K562 (cell line): ENCODE data around the gene OPA3. TPM values are rescaled to one million over a fixed set of nuclear protein-coding genes. Genes with fewer than 3 reads are reported as not detected.

Experiments used
- CEBPG ChIP-seq, 3 experiments: fragments of 200-800 bp in 1 of 3; sonication (Bioruptor generic) in 1 of 3; sonication (generic) in 1 of 3; formaldehyde crosslinking in 1 of 3; IDR thresholded peaks in 2 of 3; conservative IDR thresholded peaks in 1 of 3; 2 replicates each; pipeline versions ENCODE4 v1.6.1 to v1.8.0; 2016 to 2022; ENCODE audit warnings: missing compliant biosample characterization in 2 of 3, missing genetic modification characterization in 2 of 3, mild to moderate bottlenecking in 1 of 3, missing genetic modification reagents in 1 of 3
- CHD1 ChIP-seq: fragments of 200-600 bp; sonication (generic); IDR thresholded peaks from one replicate; pipeline ENCODE4 v1.6.1; 2012; ENCODE audit warnings: mild to moderate bottlenecking, moderate library complexity, low read length, inconsistent platforms
- COPS2 ChIP-seq: fragments of 450-650 bp; conservative IDR thresholded peaks from 2 replicates; pipeline ENCODE4 v1.6.1; 2016; ENCODE audit warnings: mild to moderate bottlenecking, moderate library complexity
- FOXK1 ChIP-seq: sonication (generic); formaldehyde crosslinking; IDR thresholded peaks from 2 replicates; pipeline ENCODE4 v1.8.0; 2022; ENCODE audit warnings: missing genetic modification reagents, mild to moderate bottlenecking, borderline replicate concordance
- FOXK2 ChIP-seq, 2 experiments: fragments of 450-650 bp; IDR thresholded peaks in 1 of 2; conservative IDR thresholded peaks in 1 of 2; 2 replicates each; pipeline ENCODE4 v1.6.1; 2016; ENCODE audit warnings: low read depth in 2 of 2, mild to moderate bottlenecking in 1 of 2
- FOXP1 ChIP-seq: sonication (generic); formaldehyde crosslinking; IDR thresholded peaks from 2 replicates; pipeline ENCODE4 v1.8.0; 2022; ENCODE audit warnings: mild to moderate bottlenecking, missing genetic modification reagents
- GABPB1 ChIP-seq: sonication (generic); formaldehyde crosslinking; IDR thresholded peaks from 2 replicates; pipeline ENCODE4 v1.8.0; 2022; ENCODE audit warnings: mild to moderate bottlenecking, missing genetic modification reagents
- GATAD2A ChIP-seq: fragments of 450-650 bp; IDR thresholded peaks from 2 replicates; pipeline ENCODE4 v1.6.1; 2017
- HDAC2 ChIP-seq: fragments of 450-650 bp; IDR thresholded peaks from 2 replicates; pipeline ENCODE4 v1.6.1; 2016; ENCODE audit warnings: mild to moderate bottlenecking
- HMG20B ChIP-seq: fragments of 250-450 bp; sonication (Bioruptor Pico); IDR thresholded peaks from 2 replicates; pipeline ENCODE4 v1.5.0; 2021; ENCODE audit warnings: mild to moderate bottlenecking
- HNRNPL ChIP-seq: fragments of 200-400 bp; formaldehyde crosslinking; IDR thresholded peaks from 2 replicates; pipeline ENCODE4 v1.6.1; 2017; ENCODE audit warnings: low read depth, mild to moderate bottlenecking, low read length
- NCOR1 ChIP-seq: fragments of 450-650 bp; IDR thresholded peaks from 2 replicates; pipeline ENCODE4 v1.6.1; 2016; ENCODE audit warnings: mild to moderate bottlenecking, moderate library complexity
- RFX5 ChIP-seq: IDR thresholded peaks from 2 replicates; pipeline ENCODE4 v1.6.1; 2011; ENCODE audit warnings: low read depth, mild to moderate bottlenecking, improper control_type of control experiment, low read length
- SMARCC2 ChIP-seq: fragments of 450-650 bp; IDR thresholded peaks from 2 replicates; pipeline ENCODE4 v1.6.1; 2017; ENCODE audit warnings: antibody characterized with exemption, moderate library complexity, mild to moderate bottlenecking, low read depth
- SRSF1 ChIP-seq: fragments of 200-400 bp; formaldehyde crosslinking; IDR thresholded peaks from 2 replicates; pipeline ENCODE4 v1.6.1; 2017; ENCODE audit warnings: mild to moderate bottlenecking, low read depth, low read length, moderate library complexity
- TCF7L2 ChIP-seq: fragments of 150-350 bp; IDR thresholded peaks from 2 replicates; pipeline ENCODE4 v1.6.1; 2016; ENCODE audit warnings: low read depth, mild to moderate bottlenecking, low read length, moderate library complexity
- TEAD4 ChIP-seq, 2 experiments: sonication (generic) in 1 of 2; formaldehyde crosslinking in 1 of 2; IDR thresholded peaks; 2 replicates each; pipeline versions ENCODE4 v1.6.1 to v1.8.0; 2012 to 2022; ENCODE audit warnings: borderline replicate concordance in 1 of 2, inconsistent platforms in 1 of 2, low read length in 1 of 2, mild to moderate bottlenecking in 1 of 2, missing genetic modification reagents in 1 of 2
- WHSC1 ChIP-seq: IDR thresholded peaks from one replicate; pipeline ENCODE4 v1.6.1; 2012; ENCODE audit warnings: low read length, control low read depth, inconsistent platforms
- ZNF436 ChIP-seq: fragments of 250-450, 450-650 bp; sonication (Bioruptor Pico); formaldehyde crosslinking; IDR thresholded peaks from 2 replicates; pipeline ENCODE4 v1.7.0; 2020; ENCODE audit warnings: mild to moderate bottlenecking
- ZNF586 ChIP-seq: fragments of 450-650 bp; formaldehyde crosslinking; conservative IDR thresholded peaks from 2 replicates; pipeline ENCODE4 v1.4.0; 2020; ENCODE audit warnings: mild to moderate bottlenecking, moderate library complexity
- ZNF695 ChIP-seq: fragments of 450-650 bp; formaldehyde crosslinking; IDR thresholded peaks from 2 replicates; pipeline ENCODE4 v1.4.0; 2020; ENCODE audit warnings: mild to moderate bottlenecking, moderate library complexity
- polyA plus RNA-seq, 8 experiments: library from polyadenylated mRNA; depleted of rRNA in 4 of 8; stranded (reverse) in 5 of 8; unstranded in 3 of 8; fragments of >200 nt; fragmentation: Nextera tagmentation in 2 of 8; fragmentation: Illumina TruSeq in 1 of 8; extraction: Ambion mirVana in 2 of 8; extraction: Trizol in 1 of 8; gene quantifications; 2 replicates each; pipeline versions ENCODE4 v1.2.1 to v1.2.3, GENCODE V29; 2011 to 2014; ENCODE audit warnings: inconsistent platforms in 1 of 8, missing spikeins in 1 of 8
- total RNA-seq, 7 experiments: library from RNA; depleted of rRNA in 6 of 7; stranded (reverse); fragments of >200 nt in 6 of 7; fragmentation: Illumina TruSeq in 2 of 7; extraction: Trizol in 2 of 7; gene quantifications; 2 replicates each; pipeline versions ENCODE4 v1.2.1 to v1.2.3, GENCODE V29; 2011 to 2021; ENCODE audit warnings: low replicate concordance in 1 of 7
- TF ChIP-seq, protein P1 (sequence below): fragments of 200-400 bp; formaldehyde crosslinking; IDR thresholded peaks from 2 replicates; pipeline ENCODE4 v1.6.1; 2017; ENCODE audit warnings: mild to moderate bottlenecking, low read depth, low read length, moderate library complexity
- TF ChIP-seq, protein P2 (sequence below): fragments of 450-650 bp; IDR thresholded peaks from 2 replicates; pipeline ENCODE4 v1.6.1; 2016; ENCODE audit warnings: mild to moderate bottlenecking
- TF ChIP-seq, protein P3 (sequence below): fragments of 250-450 bp; sonication (Bioruptor Pico); IDR thresholded peaks from 2 replicates; pipeline ENCODE4 v1.5.1; 2021; ENCODE audit warnings: mild to moderate bottlenecking

Gene OPA3
- total and polyA plus RNA-seq, 9 of the 15 experiments (the other 6 are each of a cell fraction or from before 2014, with no cell fraction given): 1.4 to 18.8 (median 9.0) TPM

DNA sequence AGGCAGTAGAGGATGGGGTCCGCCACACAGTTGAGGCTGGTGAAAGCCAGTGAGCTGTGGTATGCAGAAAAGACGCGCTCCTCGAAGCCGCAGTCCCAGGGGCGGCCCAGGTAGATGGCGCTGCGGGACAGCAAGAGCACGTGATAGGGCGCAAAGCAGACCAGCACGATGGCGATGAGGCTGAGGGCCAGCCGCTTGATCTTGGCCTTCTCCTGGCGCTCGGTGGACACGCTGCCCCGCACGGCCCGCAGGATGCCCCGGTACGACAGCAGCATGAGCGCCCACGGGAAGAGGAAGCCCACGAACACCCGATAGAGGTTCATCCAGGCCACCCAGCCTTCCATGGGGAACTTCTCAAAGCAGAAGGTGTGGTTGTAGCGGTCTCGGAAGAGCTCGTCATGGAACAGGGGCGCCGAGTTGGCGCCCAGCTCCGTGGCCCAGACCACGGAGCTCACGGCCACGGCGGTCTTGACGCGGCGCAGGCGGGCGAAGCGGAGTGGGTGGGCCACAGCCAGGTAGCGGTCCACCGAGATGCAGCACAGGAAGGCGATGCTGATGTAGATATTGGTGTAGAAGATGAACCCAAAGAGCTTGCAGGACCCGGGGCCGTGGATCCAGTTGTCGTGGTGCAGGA is 6.5 kb upstream of the OPA3 start (continued):
- TF ChIP-seq ZNF695 (CRISPR knock-in tag) (no peak), TCF7L2 (no peak), HMG20B (CRISPR knock-in tag) (no peak), NCOR1 (no peak), ZNF586 (CRISPR knock-in tag) (no peak), HNRNPL (no peak), COPS2 (no peak), GATAD2A (0 out of 2 replicates have a peak, but pooled peaks have one; percentile 64), FOXK1 (CRISPR knock-in tag) (no peak), RFX5 (no peak), FOXP1 (CRISPR knock-in tag) (peak; percentile 66; the same call in 1 of the 2 replicates), GABPB1 (peak; percentile 80), CEBPG (CRISPR knock-in tag; IDR thresholded peaks at IDR 0.05) (no peak), CEBPG (tag; conservative IDR thresholded peaks at IDR 0.05 in 1 of 2, IDR thresholded peaks at IDR 0.05 in 1 of 2) (no peak), ZNF436 (CRISPR knock-in tag) (no peak), WHSC1 (no peak), FOXK2 (conservative IDR thresholded peaks at IDR 0.05 in 1 of 2, IDR thresholded peaks at IDR 0.05 in 1 of 2; ENCODE audit: low read depth in 2 of 2) (no peak), CHD1 (no peak), TEAD4 (IDR thresholded peaks at IDR 0.05; ENCODE audit: low read length) (peak; percentile 49), TEAD4 (CRISPR knock-in tag; IDR thresholded peaks at IDR 0.05; ENCODE audit: borderline replicate concordance) (no peak), HDAC2 (no peak), SRSF1 (no peak), SMARCC2 (peak; percentile 89)
- TF ChIP-seq, protein P1, sequence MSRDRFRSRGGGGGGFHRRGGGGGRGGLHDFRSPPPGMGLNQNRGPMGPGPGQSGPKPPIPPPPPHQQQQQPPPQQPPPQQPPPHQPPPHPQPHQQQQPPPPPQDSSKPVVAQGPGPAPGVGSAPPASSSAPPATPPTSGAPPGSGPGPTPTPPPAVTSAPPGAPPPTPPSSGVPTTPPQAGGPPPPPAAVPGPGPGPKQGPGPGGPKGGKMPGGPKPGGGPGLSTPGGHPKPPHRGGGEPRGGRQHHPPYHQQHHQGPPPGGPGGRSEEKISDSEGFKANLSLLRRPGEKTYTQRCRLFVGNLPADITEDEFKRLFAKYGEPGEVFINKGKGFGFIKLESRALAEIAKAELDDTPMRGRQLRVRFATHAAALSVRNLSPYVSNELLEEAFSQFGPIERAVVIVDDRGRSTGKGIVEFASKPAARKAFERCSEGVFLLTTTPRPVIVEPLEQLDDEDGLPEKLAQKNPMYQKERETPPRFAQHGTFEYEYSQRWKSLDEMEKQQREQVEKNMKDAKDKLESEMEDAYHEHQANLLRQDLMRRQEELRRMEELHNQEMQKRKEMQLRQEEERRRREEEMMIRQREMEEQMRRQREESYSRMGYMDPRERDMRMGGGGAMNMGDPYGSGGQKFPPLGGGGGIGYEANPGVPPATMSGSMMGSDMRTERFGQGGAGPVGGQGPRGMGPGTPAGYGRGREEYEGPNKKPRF: no peak
- TF ChIP-seq, protein P2, sequence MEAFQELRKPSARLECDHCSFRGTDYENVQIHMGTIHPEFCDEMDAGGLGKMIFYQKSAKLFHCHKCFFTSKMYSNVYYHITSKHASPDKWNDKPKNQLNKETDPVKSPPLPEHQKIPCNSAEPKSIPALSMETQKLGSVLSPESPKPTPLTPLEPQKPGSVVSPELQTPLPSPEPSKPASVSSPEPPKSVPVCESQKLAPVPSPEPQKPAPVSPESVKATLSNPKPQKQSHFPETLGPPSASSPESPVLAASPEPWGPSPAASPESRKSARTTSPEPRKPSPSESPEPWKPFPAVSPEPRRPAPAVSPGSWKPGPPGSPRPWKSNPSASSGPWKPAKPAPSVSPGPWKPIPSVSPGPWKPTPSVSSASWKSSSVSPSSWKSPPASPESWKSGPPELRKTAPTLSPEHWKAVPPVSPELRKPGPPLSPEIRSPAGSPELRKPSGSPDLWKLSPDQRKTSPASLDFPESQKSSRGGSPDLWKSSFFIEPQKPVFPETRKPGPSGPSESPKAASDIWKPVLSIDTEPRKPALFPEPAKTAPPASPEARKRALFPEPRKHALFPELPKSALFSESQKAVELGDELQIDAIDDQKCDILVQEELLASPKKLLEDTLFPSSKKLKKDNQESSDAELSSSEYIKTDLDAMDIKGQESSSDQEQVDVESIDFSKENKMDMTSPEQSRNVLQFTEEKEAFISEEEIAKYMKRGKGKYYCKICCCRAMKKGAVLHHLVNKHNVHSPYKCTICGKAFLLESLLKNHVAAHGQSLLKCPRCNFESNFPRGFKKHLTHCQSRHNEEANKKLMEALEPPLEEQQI: no peak
- TF ChIP-seq, protein P3, sequence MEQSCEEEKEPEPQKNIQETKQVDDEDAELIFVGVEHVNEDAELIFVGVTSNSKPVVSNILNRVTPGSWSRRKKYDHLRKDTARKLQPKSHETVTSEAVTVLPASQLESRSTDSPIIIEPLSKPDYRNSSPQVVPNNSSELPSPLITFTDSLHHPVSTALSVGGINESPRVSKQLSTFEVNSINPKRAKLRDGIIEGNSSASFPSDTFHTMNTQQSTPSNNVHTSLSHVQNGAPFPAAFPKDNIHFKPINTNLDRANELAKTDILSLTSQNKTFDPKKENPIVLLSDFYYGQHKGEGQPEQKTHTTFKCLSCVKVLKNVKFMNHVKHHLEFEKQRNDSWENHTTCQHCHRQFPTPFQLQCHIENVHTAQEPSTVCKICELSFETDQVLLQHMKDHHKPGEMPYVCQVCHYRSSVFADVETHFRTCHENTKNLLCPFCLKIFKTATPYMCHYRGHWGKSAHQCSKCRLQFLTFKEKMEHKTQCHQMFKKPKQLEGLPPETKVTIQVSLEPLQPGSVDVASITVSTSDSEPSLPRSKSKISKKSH: no peak
